HG02885 (cell line): ENCODE data around the gene FAM200A.
"Not testable (repeated sequence)": the region's sequence is repeated elsewhere in the genome, so short reads cannot be mapped to it uniquely, and the experiment has no call there.

Experiments
- ATAC-seq: cut with Tn5 transposase; IDR thresholded peaks from one replicate; pipeline ENCODE4 v1.9.1; 2021; ENCODE audit warnings: mild to moderate bottlenecking; ENCODE audit not compliant: unreplicated experiment, poor library complexity

Gene FAM200A

DNA sequence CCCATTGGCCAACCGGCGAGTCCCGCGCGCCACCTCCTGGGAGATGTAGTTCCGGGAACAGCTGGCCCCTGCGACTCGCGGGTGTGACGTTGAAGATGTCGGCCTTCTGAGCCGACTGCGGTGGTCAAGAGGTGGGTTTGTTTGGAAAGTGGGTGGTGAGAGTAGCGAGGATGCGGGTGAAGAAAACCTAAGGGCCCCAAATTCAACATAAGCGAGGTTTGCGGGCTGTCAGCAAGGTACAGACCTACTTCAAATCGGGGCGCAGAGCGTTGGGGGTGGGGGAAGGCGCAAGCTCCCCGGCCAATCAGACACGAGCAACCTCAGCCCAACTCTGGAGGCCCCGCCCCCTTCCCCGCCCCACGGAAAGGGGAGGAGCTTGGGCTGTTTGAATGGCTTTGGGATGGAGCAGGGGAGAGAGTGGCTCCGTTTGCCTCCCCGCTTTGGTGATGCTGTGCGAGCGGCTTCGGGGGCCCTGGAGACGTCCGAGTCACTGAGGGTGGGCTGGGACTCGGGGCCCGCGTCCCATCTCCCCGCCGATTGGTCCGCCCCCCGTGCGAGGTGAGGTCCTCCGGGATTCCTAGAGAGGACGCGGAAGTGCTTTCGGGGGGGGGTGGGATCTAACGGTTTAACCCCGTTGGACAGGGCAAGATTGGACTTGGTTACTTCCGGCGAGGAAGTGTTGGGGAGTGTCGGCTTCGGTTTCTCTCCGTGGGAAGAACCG is 47.2 kb downstream of the FAM200A start, which contains the start of gene ZKSCAN5:
Gene ZKSCAN5, plus strand, starts transcription at position 60 of the 721 bp plus-strand sequence. CDS start 1,383 bp downstream, outside the sequence.
- peak; percentile 84 for ATAC-seq

GRCh38 chr7:99504281-99504602 is 47.7 kb downstream of the FAM200A start:
- no peak for ATAC-seq

DNA sequence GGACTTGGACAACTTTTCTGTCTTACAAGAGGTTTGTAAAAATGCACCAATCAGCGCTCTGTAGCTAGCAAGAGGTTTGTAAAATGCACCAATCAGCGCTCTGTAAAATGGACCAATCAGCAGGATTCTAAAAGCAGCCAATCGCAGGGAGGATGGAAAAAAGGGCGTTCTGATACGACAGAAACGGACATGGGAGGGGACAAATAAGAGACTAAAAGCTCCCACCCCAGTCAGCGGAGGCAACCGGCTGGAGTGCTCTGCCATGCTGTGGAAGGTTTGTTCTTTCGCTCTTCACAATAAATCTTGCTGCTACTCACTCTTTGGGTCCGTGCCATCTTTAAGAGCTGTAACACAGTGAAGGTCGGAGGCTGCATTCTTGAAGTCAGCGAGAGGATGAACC is 50.7 kb downstream of the FAM200A start:
- not testable (repeated sequence) for ATAC-seq

GRCh38 chr7:99500637-99501009 is 51.3 kb downstream of the FAM200A start:
- ATAC-seq = no peak

GRCh38 chr7:99499721-99500636 is 51.9 kb downstream of the FAM200A start, which contains the start of gene ZNF394:
Gene ZNF394, minus strand, starts transcription at chr7:99500281. Its CDS starts 188 bp downstream, at chr7:99500093.
- peak; percentile 43 for ATAC-seq

DNA sequence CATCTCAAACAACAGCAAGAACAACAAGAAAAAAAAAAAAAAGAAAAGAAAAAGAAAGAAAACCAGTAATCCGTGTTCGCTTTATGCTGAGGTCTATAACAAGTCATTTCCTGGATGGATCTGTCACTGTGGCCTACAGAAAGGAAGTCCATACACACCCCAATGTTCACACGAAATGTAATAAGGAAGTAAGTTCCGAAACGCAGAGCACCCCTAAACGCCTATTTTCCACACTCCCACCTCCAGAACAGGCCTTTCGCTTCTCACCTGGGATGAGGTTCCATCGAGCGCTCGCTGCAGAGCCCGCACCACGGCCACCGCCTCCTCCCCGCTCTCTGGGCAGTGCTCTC is 52.6 kb downstream of the FAM200A start:
- peak; percentile 8 for ATAC-seq

DNA sequence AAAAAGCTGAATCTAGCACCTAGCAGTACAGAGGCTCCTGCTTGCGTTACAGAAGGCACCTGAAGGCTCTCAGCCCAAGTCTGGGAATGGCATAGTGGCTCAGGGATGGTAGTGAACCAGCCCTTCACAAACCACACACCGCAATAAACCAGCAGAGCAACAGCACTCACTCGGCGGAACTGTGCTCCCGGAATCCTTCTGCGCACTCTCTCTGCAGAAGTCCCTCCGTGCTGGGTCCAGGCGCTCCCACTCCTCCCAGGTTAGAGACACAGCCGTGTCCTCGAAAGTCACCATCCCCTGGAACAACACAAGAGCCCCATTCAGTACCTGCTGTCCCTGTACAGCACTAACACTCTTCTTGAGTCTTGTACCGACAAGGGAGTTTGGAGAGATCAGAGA is 53.4 kb downstream of the FAM200A start:
- ATAC-seq = no peak

GRCh38 chr7:99497766-99498545 is 54.0 kb downstream of the FAM200A start:
- no peak for ATAC-seq
